CD4-positive, alpha-beta memory T cell (primary cell): ENCODE data around the gene ARID5A. TPM values are rescaled to one million over a fixed set of nuclear protein-coding genes. Genes with fewer than 3 reads are reported as not detected.

Experiments
- CTCF ChIA-PET: fragments of 350-600 bp; sonication (Branson Sonifier 250); formaldehyde crosslinking; loops from one replicate; lab custom pipeline; 2021; ENCODE audit warnings: inconsistent platforms; ENCODE audit not compliant: partially characterized antibody; lab: Charles Lee
- POLR2A ChIA-PET: fragments of 350-600 bp; sonication (Branson Sonifier 250); formaldehyde crosslinking; loops from one replicate; lab custom pipeline; 2021; ENCODE audit not compliant: partially characterized antibody; lab: Charles Lee
- DNase-seq, 5 donors: peaks; one replicate each; pipeline versions ENCODE4 v3.0.0 to v3.0.0-alpha.2; 2020 to 2022; ENCODE audit warnings: mixed read lengths in 1 of 5
- H3K27ac ChIP-seq: one replicate; pipeline ENCODE4 v1.7.0; 2013; ENCODE audit warnings: low read depth, low read length
- H3K27me3 ChIP-seq: 2 replicates; pipeline ENCODE4 v1.7.0; 2013; ENCODE audit warnings: mild to moderate bottlenecking, low read length, moderate library complexity; ENCODE audit not compliant: insufficient read depth
- H3K36me3 ChIP-seq: 2 replicates; pipeline ENCODE4 v1.7.0; 2013; ENCODE audit warnings: mild to moderate bottlenecking, low read length, moderate library complexity; ENCODE audit not compliant: insufficient read depth
- H3K4me1 ChIP-seq: 2 replicates; pipeline ENCODE4 v1.7.0; 2013; ENCODE audit warnings: mild to moderate bottlenecking, low read length, moderate library complexity; ENCODE audit not compliant: insufficient read depth
- H3K4me3 ChIP-seq, 2 donors: one replicate each; pipeline ENCODE4 v1.7.0; 2013; ENCODE audit warnings: low read length in 2 of 2, mild to moderate bottlenecking in 1 of 2
- H3K9me3 ChIP-seq, 2 donors: one replicate each; pipeline ENCODE4 v1.7.0; 2013; ENCODE audit warnings: low read length in 2 of 2, control low read depth in 1 of 2; ENCODE audit not compliant: control insufficient read depth in 1 of 2
- H3K27ac Mint-ChIP-seq, 7 donors: one replicate each; pipeline ENCODE4 v1.8.0; 2020 to 2021; ENCODE audit warnings: mixed read lengths in 7 of 7, mild to moderate bottlenecking in 6 of 7, inconsistent platforms in 3 of 7, moderate library complexity in 3 of 7
- H3K27me3 Mint-ChIP-seq, 2 donors: one replicate each; pipeline ENCODE4 v1.8.0; 2020 to 2021; ENCODE audit warnings: mixed read lengths in 2 of 2
- H3K36me3 Mint-ChIP-seq, 2 donors: one replicate each; pipeline ENCODE4 v1.8.0; 2020 to 2021; ENCODE audit warnings: mixed read lengths in 2 of 2, inconsistent platforms in 1 of 2, mild to moderate bottlenecking in 1 of 2
- H3K4me1 Mint-ChIP-seq, 4 donors: one replicate each; pipeline ENCODE4 v1.8.0; 2020 to 2021; ENCODE audit warnings: mixed read lengths in 4 of 4, mild to moderate bottlenecking in 1 of 4
- H3K4me3 Mint-ChIP-seq, 8 donors: one replicate each; pipeline ENCODE4 v1.8.0; 2020 to 2021; ENCODE audit warnings: mixed read lengths in 8 of 8, mild to moderate bottlenecking in 7 of 8, moderate library complexity in 6 of 8, inconsistent platforms in 3 of 8
- H3K9me3 Mint-ChIP-seq, 8 donors: one replicate each; pipeline ENCODE4 v1.8.0; 2020 to 2021; ENCODE audit warnings: mixed read lengths in 8 of 8, mild to moderate bottlenecking in 5 of 8, inconsistent platforms in 3 of 8, moderate library complexity in 1 of 8
- intact Hi-C: fragments of 100-400 bp; cut with micrococcal nuclease; formaldehyde crosslinking; loops from one replicate; pipeline ENCODE4 v1.15.1; 2023
- polyA plus RNA-seq, 2 donors: library from polyadenylated mRNA; unstranded; fragments of 300-500 nt; fragmentation: Illumina TruSeq; gene quantifications; one replicate each; pipeline ENCODE4 v1.2.3, GENCODE V29; 2021
- total RNA-seq, 2 experiments: library from RNA; stranded (reverse); gene quantifications; one replicate each; pipeline ENCODE4 v1.2.3, GENCODE V29; 2021

The ARID5A gene
- total and polyA plus RNA-seq, 4 experiments from 2014 or later = 31.4 to 83.8 (median 74.8) TPM

DNA sequence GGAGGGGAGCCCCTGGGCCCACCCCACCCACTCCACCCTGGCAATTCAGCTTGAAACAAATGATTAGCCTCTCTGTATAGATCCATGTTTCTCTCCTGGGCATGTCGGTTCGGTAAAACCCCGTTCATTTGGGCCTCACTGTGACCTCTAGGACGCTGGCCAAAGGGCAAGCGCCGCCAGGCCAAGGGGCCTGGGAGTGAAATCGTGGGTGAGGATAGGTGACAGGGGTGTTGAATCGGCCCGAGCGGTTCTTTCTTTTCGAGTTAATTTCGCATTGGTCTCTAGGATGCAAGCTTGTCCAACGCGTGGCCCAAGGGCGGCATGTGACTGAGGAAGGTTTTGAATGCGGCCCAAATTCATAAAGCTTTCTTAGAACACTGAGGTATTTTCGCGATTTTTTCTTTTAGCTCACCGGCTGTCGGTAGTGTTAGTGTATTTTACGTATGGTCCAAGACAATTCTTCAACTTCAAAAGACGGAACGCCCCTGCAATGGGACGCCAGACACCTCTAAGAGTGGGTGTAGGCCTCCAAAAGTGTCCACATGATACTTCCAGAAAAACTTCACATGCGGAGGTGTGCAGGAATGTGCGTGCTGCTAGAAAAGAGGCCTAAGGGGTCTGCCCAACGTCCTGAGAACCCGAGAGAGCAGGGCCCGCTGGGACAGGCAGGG lies 9.8 kb upstream of the ARID5A start:
- ChIA-PET CTCF (interaction anchor here (0.7 to 15.1 kb wide), 9 partner anchors 9 to 180 kb away, joined by 3 to 169 read pairs (median 7); partner anchors contain the start of gene ARID5A), POLR2A (interaction anchor here (1.1 to 17.7 kb wide), 6 partner anchors 11 to 185 kb away, joined by 3 to 320 read pairs (median 6); partner anchors contain the start of gene ARID5A)
- no peaks in the 10 kb centered on the region for H3K27me3 ChIP-seq
- no peaks in the 10 kb centered on the region for H3K36me3 Mint-ChIP-seq
- H3K4me1 Mint-ChIP-seq = peaks cover 27 to 67% (median 50%) of the 10 kb centered on the region in 4 donors
- intact Hi-C loops = loop anchor here (1.0 kb wide), 2 partner anchors 11 to 28 kb away; no protein-coding TSS in a partner anchor
- no peaks in the 10 kb centered on the region for H3K9me3 Mint-ChIP-seq
- peak overlapping the region; percentile 55 for H3K27ac ChIP-seq
- H3K27me3 Mint-ChIP-seq = no peaks in the 10 kb centered on the region
- H3K4me3 Mint-ChIP-seq = peak overlapping the region; percentile 66 to 84 (median 80)
- no peaks in the 10 kb centered on the region for H3K36me3 ChIP-seq
- H3K27ac Mint-ChIP-seq = peak overlapping the region; percentile 61 to 89 (median 76)
- no peak for DNase-seq
- H3K9me3 ChIP-seq = no peaks in the 10 kb centered on the region
- H3K4me1 ChIP-seq = peaks cover 67% of the 10 kb centered on the region
- peak overlapping the region in 1 of 2 donors; percentile 64 for H3K4me3 ChIP-seq

GRCh38 chr2:96527286-96528005 lies 9.1 kb upstream of the ARID5A start:
- peak overlapping the region; percentile 68 to 93 (median 86) for H3K27ac Mint-ChIP-seq
- Histone ChIP-seq H3K27me3 (no peaks in the 10 kb centered on the region), H3K27ac (peak overlapping the region; percentile 55), H3K4me3 (peak overlapping the region; percentile 29 to 64), H3K4me1 (peaks cover 74% of the 10 kb centered on the region), H3K36me3 (no peaks in the 10 kb centered on the region), H3K9me3 (no peaks in the 10 kb centered on the region)
- H3K4me1 Mint-ChIP-seq = peaks cover 33 to 72% (median 54%) of the 10 kb centered on the region in 4 donors
- intact Hi-C loops = loop anchor here (1.0 kb wide), 2 partner anchors 10 to 27 kb away; no protein-coding TSS in a partner anchor
- H3K4me3 Mint-ChIP-seq = peak overlapping the region; percentile 80 to 86 (median 83)
- H3K27me3 Mint-ChIP-seq = no peaks in the 10 kb centered on the region
- ChIA-PET POLR2A (interaction anchor here (1.1 to 17.7 kb wide), 7 partner anchors 11 to 185 kb away, joined by 3 to 320 read pairs (median 6); partner anchors contain the start of gene ARID5A), CTCF (interaction anchor here (0.7 to 15.1 kb wide), 14 partner anchors 8 to 207 kb away, joined by 3 to 169 read pairs (median 6); partner anchors contain the start of gene ARID5A)
- peaks cover 0 to 1% (median 0%) of the 10 kb centered on the region in 8 donors for H3K9me3 Mint-ChIP-seq
- DNase-seq = peak; percentile 47 to 63 (median 49)
- H3K36me3 Mint-ChIP-seq = no peaks in the 10 kb centered on the region

- DNase-seq = peak in 3 of 5 donors; percentile 35 to 84 (median 37)
- no peaks in the 10 kb centered on the region for H3K27me3 Mint-ChIP-seq
- Histone ChIP-seq H3K36me3 (no peaks in the 10 kb centered on the region), H3K9me3 (no peaks in the 10 kb centered on the region), H3K27ac (no peak overlapping the region), H3K4me1 (peaks cover 78% of the 10 kb centered on the region), H3K4me3 (peak overlapping the region in 1 of 2 donors; percentile 29), H3K27me3 (no peaks in the 10 kb centered on the region)
- peak overlapping the region; percentile 76 to 86 (median 82) for H3K4me3 Mint-ChIP-seq
- ChIA-PET POLR2A (interaction anchor here (0.7 to 17.7 kb wide), 6 partner anchors 10 to 186 kb away, joined by 4 to 320 read pairs (median 6); partner anchors contain the start of gene ARID5A), CTCF (interaction anchor here (0.6 to 15.1 kb wide), 14 partner anchors 9 to 345 kb away, joined by 3 to 169 read pairs (median 4); partner anchors contain the start of genes ANKRD39 and ARID5A)
- peak overlapping the region; percentile 48 to 93 (median 86) for H3K27ac Mint-ChIP-seq
- H3K4me1 Mint-ChIP-seq = peaks cover 35 to 72% (median 53%) of the 10 kb centered on the region in 4 donors
- peaks cover 0 to 1% (median 0%) of the 10 kb centered on the region in 8 donors for H3K9me3 Mint-ChIP-seq
- intact Hi-C loops = no loop called here
- no peaks in the 10 kb centered on the region for H3K36me3 Mint-ChIP-seq
These were observed 8.4 kb upstream of the ARID5A start for GRCh38 chr2:96528006-96528699.

- Mint-ChIP-seq H3K4me1 (peaks cover 32 to 69% (median 52%) of the 10 kb centered on the region in 4 donors), H3K27ac (peak overlapping the region; percentile 48 to 93 (median 86)), H3K36me3 (no peaks in the 10 kb centered on the region), H3K27me3 (no peaks in the 10 kb centered on the region), H3K4me3 (peak overlapping the region; percentile 76 to 86 (median 82)), H3K9me3 (peaks cover 0 to 1% (median 0%) of the 10 kb centered on the region in 8 donors)
- Histone ChIP-seq H3K27ac (no peak overlapping the region), H3K9me3 (no peaks in the 10 kb centered on the region), H3K4me3 (no peak overlapping the region), H3K4me1 (peaks cover 74% of the 10 kb centered on the region), H3K27me3 (no peaks in the 10 kb centered on the region), H3K36me3 (no peaks in the 10 kb centered on the region)
- intact Hi-C loops = no loop called here
- DNase-seq = no peak
- CTCF ChIA-PET = interaction anchor here (0.6 to 15.1 kb wide), 13 partner anchors 9 to 346 kb away, joined by 3 to 169 read pairs (median 5); partner anchors contain the start of genes ANKRD39 and ARID5A
- POLR2A ChIA-PET = interaction anchor here (0.7 to 17.7 kb wide), 6 partner anchors 9 to 187 kb away, joined by 4 to 320 read pairs (median 6); partner anchors contain the start of gene ARID5A
These were observed 7.7 kb upstream of the ARID5A start for GRCh38 chr2:96528700-96529375.

GRCh38 chr2:96529376-96530143 lies 7.0 kb upstream of the ARID5A start:
- H3K4me1 ChIP-seq = peaks cover 67% of the 10 kb centered on the region

More at GRCh38 chr2:96529376-96530143, 7.0 kb upstream of the ARID5A start:
- Histone ChIP-seq H3K27ac (no peak overlapping the region), H3K4me3 (no peak overlapping the region), H3K27me3 (no peaks in the 10 kb centered on the region), H3K36me3 (no peaks in the 10 kb centered on the region), H3K9me3 (no peaks in the 10 kb centered on the region)
- Mint-ChIP-seq H3K9me3 (peaks cover 0 to 1% (median 0%) of the 10 kb centered on the region in 8 donors), H3K36me3 (no peaks in the 10 kb centered on the region), H3K27ac (peak overlapping the region; percentile 53 to 89 (median 84)), H3K4me1 (peaks cover 25 to 66% (median 46%) of the 10 kb centered on the region in 4 donors), H3K4me3 (peak overlapping the region in 2 of 8 donors; percentile 20 to 61), H3K27me3 (no peaks in the 10 kb centered on the region)
- intact Hi-C loops = no loop called here
- no peak for DNase-seq
- POLR2A ChIA-PET = interaction anchor here (10.6 to 17.7 kb wide), 2 partner anchors 9 to 23 kb away, joined by 201 to 320 read pairs; partner anchors contain the start of gene ARID5A
- CTCF ChIA-PET = interaction anchor here (1.6 to 15.1 kb wide), 5 partner anchors 10 to 209 kb away, joined by 3 to 169 read pairs (median 6); partner anchors contain the start of gene ARID5A
